ENCODE data around the gene CFAP91.

The CFAP91 gene

DNA sequence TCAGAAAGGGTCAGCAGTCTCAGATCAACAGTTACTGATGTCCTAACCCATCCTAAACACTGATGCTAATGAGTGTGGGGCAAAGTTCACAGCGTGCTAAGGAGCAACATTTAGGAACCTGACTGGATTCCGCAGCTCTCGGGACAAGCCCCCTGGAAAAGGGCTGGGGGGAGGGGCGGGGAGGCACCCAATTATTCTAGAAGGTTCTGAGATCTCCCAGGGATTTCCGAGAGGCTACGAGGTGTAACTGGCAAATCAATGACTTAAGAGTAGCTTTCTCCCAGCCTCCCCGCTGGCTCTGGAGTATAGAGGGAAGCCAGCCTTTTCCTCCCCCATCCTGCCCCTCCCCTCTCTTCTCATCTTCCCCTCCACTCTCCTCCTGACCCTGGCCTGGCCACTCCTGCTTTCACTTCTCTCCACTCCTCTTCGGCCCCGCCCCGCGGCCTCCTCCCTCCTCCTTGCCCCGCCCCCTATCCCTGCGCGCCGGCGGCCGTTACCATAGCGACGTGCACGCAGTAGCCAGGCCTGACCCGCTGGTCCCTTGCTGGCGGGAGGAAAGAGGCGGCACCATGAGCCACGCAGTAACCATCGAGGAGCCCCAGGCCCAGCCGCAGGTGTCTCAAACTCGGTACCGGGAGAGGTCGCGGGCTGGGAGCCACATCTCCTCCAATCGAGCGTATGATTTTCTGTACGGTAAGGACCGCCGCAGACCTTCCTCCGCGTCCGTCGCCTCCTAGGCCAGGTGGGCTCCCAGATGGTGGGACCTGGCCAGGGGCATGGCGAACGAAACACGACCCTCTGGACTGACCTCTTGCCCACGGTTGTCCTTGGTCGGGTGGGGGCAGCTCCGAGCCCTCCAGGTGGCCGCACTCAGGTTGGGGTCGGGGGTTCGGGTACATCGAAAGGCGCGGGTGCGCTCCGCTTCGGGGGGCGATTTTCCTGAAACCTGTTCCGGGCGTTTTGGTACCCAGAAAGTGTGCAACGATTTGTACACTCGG is at the start of gene CFAP91:
CFAP91 (plus strand) TSS at position 493 of the 998 bp plus-strand sequence; CDS start at position 570, 77 bp downstream.
- DNase-seq = peak; percentile 57

DNA sequence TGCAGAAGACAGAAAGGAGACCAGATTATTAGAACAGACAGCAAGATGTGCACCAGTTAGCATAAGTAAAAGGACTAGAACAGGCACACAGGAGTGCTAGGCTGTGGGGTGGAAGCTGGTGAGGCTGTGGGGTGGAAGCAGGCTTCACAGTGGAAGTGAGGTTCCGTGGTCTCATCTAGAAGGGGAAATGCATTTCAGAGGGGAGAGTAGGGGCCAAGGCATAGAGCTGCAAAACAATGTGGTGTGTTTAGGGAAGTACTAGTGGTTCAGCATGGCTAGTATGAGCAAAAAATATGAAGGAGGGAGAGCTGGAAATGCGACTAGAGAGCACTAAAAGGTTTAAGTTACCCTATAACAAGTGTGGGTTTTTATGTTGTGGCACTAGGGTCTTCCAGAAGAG is 48.9 kb upstream of the CFAP91 start:
- no peak for DNase-seq

- DNase-seq = no peak
These were observed 44.7 kb upstream of the CFAP91 start for GRCh38 chr3:119657887-119658702.

GRCh38 chr3:119658994-119659393 is 43.8 kb upstream of the CFAP91 start:
- no peak for DNase-seq

- DNase-seq = no peak
These were observed 43.1 kb upstream of the CFAP91 start for GRCh38 chr3:119659606-119660291.

DNA sequence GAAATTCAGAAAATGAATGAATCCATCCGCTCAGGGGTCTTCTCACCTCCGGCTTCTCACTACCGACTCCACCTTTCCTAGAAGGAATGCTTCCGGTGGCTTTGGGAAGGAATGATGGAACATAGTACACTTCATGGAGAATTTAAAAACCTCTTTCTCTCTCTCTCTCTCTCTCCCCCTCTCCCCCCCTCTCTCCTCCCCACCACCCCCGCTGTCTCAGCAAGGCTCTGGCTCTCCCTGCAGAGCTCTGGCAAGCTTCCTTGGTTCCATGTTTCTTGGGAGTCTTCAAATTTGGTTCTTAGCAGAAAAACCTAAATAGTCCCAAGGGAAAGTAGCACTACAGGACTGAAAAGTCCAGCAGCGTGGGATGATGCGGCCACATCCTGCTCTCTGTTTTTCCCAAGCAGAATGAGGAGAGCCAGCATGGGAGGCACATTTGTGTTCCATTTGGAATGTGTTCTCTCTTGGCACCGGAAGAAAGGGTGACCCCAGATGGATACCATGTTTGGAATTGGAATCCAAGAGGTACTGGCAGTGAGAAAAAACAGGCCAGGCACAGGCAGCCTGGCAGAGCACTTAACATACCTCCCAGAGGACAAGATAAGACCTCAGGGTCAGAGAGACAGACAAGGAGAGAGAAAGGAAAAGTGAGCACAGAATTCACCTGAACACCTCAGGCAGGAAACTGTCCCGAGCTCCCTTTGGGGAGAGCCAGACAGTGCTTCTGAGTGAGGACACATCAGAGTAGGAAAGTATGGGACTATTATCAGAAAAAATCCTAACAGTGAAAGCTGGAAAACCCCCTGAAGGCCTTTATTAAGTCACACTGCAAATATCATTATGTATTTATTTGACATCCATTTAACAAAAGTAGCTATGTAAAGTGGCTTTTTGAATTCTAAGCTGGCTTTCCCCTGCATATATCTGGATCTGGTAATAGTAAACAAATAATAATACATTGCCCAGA is 42.1 kb upstream of the CFAP91 start, which contains the start of gene POPDC2:
POPDC2 (minus strand) TSS at position 116 of the 967 bp plus-strand sequence. CDS start 166 bp downstream, outside the sequence.
- no peak for DNase-seq

- no peak for DNase-seq
These were observed 40.0 kb upstream of the CFAP91 start for GRCh38 chr3:119662604-119663373.

DNA sequence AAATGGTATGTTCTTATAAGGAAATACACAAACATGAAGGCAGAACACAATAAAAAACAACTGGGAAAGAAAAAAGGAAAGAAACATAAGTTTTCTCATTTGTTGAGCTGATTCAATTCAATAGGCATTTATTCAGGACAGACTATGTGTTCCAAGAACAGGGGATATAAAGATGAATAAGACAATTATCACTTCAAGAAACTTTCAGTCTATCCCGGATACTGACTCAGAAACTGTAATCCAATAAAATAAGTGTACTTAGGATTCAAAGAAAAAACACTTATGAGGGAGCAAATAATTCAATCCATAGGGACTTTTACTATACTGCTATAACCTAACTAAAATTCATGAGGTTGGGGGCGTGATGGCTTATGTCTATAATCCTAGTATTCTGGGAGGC is 38.9 kb upstream of the CFAP91 start:
- no peak for DNase-seq

DNA sequence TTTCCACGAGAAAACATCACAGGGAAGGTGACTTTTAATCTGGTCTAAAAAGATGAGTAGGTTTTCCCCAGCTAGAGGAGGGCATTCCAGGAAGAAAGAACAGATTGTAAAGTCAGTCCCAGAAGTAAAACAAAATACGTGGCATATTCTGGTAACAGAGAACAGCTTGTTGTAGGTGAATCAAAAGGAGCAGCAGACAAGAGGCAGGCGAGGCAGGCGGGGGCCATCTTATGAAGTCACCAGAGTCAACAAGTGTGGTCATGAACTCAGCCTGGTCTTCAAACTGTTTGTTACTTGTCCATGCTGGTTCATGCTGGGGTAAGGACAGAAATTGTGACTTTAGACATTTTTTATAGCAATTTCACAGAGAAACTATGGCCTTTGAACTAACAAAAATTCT is 38.5 kb upstream of the CFAP91 start:
- no peak for DNase-seq

GRCh38 chr3:119664850-119665379 is 37.9 kb upstream of the CFAP91 start:
- DNase-seq = peak; percentile 88

GRCh38 chr3:119665954-119666559 is 36.8 kb upstream of the CFAP91 start:
- no peak for DNase-seq

GRCh38 chr3:119669906-119670570 is 32.8 kb upstream of the CFAP91 start:
- DNase-seq = no peak

GRCh38 chr3:119672776-119673175 is 30.0 kb upstream of the CFAP91 start:
- DNase-seq = no peak

DNA sequence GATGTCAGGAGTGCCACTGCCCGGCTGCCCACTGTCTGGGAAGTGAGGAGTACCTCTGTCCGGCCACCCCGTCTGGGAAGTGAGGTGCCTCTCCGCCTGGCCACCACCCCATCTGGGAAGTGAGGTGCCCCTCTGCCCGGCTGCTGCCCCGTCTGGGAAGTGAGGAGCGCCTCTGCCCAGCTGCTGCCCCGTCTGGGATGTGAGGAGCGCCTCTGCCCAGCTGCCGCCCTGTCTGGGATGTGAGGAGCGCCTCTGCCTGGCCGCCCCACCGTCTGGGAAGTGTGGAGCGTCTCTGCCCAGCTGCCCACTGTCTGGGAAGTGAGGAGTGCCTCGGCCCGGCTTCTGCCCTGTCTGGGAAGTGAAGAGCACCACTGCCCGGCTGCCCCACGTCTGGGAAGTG is 28.9 kb upstream of the CFAP91 start:
- no peak for DNase-seq

GRCh38 chr3:119675188-119675874 is 27.5 kb upstream of the CFAP91 start:
- no peak for DNase-seq

GRCh38 chr3:119676020-119676419 is 26.8 kb upstream of the CFAP91 start:
- no peak for DNase-seq

- DNase-seq = peak; percentile 84
These were observed 25.8 kb upstream of the CFAP91 start, which contains the start of gene COX17 for GRCh38 chr3:119676771-119677640. TSS of gene COX17 (minus strand) at chr3:119677406. CDS start at chr3:119677310, 96 bp downstream.

DNA sequence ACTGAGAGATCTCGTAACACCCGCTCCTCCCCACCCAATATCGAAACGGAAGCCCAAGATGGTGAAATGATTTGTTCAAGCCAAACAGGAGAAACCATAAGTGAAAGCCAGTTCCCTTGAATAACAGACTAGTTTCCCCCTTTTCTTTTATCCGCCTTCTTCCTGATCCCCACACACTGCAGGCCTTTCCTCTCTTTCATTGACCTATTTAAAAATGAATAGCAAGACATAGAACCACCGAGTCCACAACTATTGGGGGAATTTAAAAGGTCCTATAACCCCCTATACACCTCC is 25.2 kb upstream of the CFAP91 start:
- DNase-seq = no peak

Measured in NCI-H226 (cell line).